Chondrocyte (in vitro differentiated cells): Measurements from ENCODE around the gene SLC6A5. TPM values are rescaled to one million over a fixed set of nuclear protein-coding genes. Genes with fewer than 3 reads are reported as not detected.

Source experiments
- DNase-seq: peaks from one replicate; pipeline ENCODE4 v3.0.0; 2021; ENCODE audit warnings: mixed read lengths, low spot score
- H3K27ac Mint-ChIP-seq: one replicate; pipeline ENCODE4 v1.8.0; 2021; ENCODE audit warnings: mild to moderate bottlenecking, moderate library complexity, mixed read lengths; ENCODE audit not compliant: unreplicated experiment
- H3K27me3 Mint-ChIP-seq: 2 replicates; pipeline ENCODE4 v1.8.0; 2021; ENCODE audit warnings: low read depth, mixed read lengths
- H3K36me3 Mint-ChIP-seq: 2 replicates; pipeline ENCODE4 v1.8.0; 2021; ENCODE audit warnings: low read depth, mixed read lengths
- H3K4me1 Mint-ChIP-seq: 2 replicates; pipeline ENCODE4 v1.8.0; 2021; ENCODE audit warnings: low read depth, mild to moderate bottlenecking, mixed read lengths
- H3K4me3 Mint-ChIP-seq: one replicate; pipeline ENCODE4 v1.8.0; 2021; ENCODE audit warnings: mild to moderate bottlenecking, moderate library complexity, mixed read lengths; ENCODE audit not compliant: unreplicated experiment
- H3K9me3 Mint-ChIP-seq: 2 replicates; pipeline ENCODE4 v1.8.0; 2021; ENCODE audit warnings: low read depth, mixed read lengths
- CTCF ChIP-seq: fragments of 200-600 bp; sonication (generic); IDR thresholded peaks from 2 replicates; pipeline ENCODE4 v1.5.0; 2021; ENCODE audit warnings: antibody characterized with exemption, mild to moderate bottlenecking, moderate library complexity
- total RNA-seq: library from RNA; stranded (reverse); gene quantifications from 3 replicates; pipeline ENCODE4 v1.2.1, GENCODE V29; 2021

SLC6A5 gene
- total RNA-seq, 1 donor from 2014 or later: not detected

DNA sequence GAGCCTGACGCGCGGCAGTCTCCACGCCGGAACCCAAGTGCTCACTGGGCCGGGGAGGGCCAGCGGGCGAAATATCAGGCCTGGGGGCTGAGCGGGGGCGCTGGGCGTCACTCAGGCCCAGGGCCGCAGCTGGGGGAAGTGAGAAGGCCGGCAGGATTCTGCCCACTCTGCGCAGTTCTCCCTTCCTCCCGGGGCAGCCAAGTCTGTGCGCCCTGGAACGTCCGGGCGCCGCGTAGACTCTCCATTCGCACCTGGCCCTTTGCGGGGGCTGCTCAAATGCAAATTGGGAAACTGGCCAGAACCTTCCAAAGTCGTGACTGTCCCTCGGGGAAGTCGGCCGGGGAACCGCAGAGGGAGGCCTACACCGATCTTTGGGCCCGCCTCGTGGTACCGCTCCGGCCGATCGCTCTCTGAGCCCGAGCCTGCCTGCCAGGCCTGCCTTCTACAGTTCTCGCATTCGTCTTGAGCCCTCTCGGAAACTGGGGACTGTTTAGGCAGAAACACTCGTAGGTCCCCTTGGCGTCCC, 2.2 kb upstream of the SLC6A5 start:
- Mint-ChIP-seq H3K4me3 (no peak overlapping the region), H3K27me3 (peaks cover 57% of the 10 kb centered on the region), H3K9me3 (peaks cover 4% of the 10 kb centered on the region), H3K4me1 (no peaks in the 10 kb centered on the region), H3K27ac (no peak overlapping the region), H3K36me3 (peaks cover 2% of the 10 kb centered on the region)
- no peak for TF ChIP-seq CTCF
- no peak for DNase-seq

DNA sequence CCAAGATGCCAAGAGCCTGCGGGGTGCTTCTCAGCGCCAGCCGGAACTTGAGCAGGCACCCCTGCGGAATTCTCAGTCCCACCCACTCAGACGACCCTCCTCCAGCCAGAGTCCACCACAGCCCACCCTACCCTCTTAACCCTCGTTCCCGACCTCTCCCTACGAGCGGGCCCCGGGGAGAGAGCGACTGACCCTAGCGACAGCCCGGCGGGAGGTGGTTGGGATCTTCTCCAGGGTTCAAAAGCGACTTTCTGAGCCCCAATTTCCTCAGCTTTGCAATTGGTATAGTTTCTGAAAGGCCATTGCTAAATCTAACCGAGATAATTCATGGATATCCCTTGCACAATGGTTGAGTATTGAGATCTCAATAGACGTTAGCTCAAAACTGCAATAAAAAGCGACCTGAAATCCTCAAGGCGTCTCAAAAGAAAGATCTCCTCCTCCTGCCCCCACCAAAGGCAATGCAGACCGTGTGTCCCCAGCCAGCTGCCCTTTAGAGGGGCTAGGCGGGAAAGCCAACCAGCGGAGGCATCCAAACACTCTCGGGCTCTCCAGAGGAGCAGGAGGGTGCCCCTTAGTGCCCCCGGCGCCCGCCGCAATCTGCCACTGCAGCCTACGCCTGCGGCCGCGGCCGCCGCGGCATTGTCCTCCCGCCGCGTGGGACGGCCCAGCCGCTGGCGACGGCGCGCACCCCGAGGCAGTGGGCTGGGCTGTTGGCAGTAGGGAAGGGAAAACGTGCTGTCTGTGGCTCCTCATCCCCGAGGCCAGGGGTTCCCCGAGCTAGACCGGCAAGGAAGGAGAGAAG, 1.5 kb upstream of the SLC6A5 start:
- peaks cover 4% of the 10 kb centered on the region for H3K9me3 Mint-ChIP-seq
- H3K4me1 Mint-ChIP-seq: no peaks in the 10 kb centered on the region
- no peak for DNase-seq
- H3K4me3 Mint-ChIP-seq: no peak overlapping the region
- no peak overlapping the region for H3K27ac Mint-ChIP-seq
- peaks cover 58% of the 10 kb centered on the region for H3K27me3 Mint-ChIP-seq
- peaks cover 2% of the 10 kb centered on the region for H3K36me3 Mint-ChIP-seq
- TF ChIP-seq CTCF: no peak

DNA sequence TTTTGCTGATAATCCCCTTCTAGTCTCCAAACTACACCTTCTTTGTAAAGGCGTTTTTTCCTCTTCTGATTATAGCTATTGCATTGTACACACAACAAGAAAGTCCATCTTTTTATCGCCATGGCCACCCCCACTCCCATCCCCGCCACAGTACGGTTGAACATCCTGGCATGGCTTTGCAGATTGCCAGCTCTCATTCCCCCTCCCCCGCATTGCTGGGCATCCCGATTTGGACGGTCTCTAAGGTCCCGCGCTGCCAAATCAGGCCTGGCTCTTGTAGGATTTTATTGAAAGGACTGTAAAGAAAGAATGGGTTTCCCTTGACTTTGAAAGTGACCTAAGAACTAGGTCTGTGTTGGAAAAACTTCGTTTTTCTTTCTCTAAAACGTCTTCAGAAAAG, 916 bp upstream of the SLC6A5 start:
- no peak for DNase-seq
- peaks cover 62% of the 10 kb centered on the region for H3K27me3 Mint-ChIP-seq
- TF ChIP-seq CTCF: no peak
- H3K9me3 Mint-ChIP-seq: peaks cover 4% of the 10 kb centered on the region
- H3K4me3 Mint-ChIP-seq: no peak overlapping the region
- H3K36me3 Mint-ChIP-seq: peaks cover 2% of the 10 kb centered on the region
- no peaks in the 10 kb centered on the region for H3K4me1 Mint-ChIP-seq
- H3K27ac Mint-ChIP-seq: no peak overlapping the region

DNA sequence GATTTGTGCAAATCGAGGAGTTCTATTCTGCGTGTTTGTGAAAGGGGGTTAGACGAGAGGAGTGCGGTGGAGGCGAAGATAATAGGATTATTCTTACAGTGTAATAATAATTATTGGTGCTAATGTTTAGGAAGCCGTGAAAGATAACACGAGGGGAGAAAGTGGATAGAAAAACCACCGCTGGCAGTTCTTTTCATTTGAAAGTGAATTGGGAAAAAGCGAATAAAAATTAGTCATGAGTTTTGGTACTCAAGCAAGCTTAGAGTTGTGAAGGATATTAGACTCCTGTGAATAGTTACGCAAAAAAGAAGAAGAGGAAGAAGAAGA, 575 bp downstream of the SLC6A5 start:
- peaks cover 2% of the 10 kb centered on the region for H3K36me3 Mint-ChIP-seq
- no peak for TF ChIP-seq CTCF
- H3K9me3 Mint-ChIP-seq: peaks cover 4% of the 10 kb centered on the region
- no peak for DNase-seq
- peaks cover 63% of the 10 kb centered on the region for H3K27me3 Mint-ChIP-seq
- H3K27ac Mint-ChIP-seq: no peak overlapping the region
- no peak overlapping the region for H3K4me3 Mint-ChIP-seq
- no peaks in the 10 kb centered on the region for H3K4me1 Mint-ChIP-seq

DNA sequence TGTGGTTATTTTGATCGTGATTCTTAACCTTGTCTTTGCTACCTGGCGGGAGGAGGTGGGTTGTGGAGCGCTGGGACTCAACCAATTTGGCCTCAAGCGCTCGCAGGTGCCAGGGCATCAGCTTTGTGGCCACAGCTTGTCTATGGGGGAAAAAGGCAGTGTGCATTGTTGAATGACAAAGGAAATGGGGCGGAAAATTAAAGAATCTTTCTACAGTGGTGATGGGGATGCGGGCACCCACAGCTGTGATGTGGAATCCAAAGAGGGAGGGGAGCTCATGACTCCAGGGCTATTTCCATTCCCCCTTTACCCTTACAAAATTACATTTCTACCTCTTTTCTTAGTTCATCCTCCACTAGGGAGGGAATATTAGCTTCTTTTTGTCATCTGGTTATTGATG, 1.1 kb downstream of the SLC6A5 start:
- Mint-ChIP-seq H3K9me3 (peaks cover 4% of the 10 kb centered on the region), H3K4me3 (no peak overlapping the region), H3K27me3 (peaks cover 63% of the 10 kb centered on the region), H3K27ac (no peak overlapping the region), H3K36me3 (peaks cover 2% of the 10 kb centered on the region), H3K4me1 (no peaks in the 10 kb centered on the region)
- DNase-seq: no peak
- no peak for TF ChIP-seq CTCF
